ENCODE measurements around the gene NOD2. TPM values are rescaled to one million over a fixed set of nuclear protein-coding genes. Genes with fewer than 3 reads are reported as not detected.

The NOD2 gene
- total RNA-seq, 2 experiments from 2014 or later = 20.8 to 24.1 TPM

DNA sequence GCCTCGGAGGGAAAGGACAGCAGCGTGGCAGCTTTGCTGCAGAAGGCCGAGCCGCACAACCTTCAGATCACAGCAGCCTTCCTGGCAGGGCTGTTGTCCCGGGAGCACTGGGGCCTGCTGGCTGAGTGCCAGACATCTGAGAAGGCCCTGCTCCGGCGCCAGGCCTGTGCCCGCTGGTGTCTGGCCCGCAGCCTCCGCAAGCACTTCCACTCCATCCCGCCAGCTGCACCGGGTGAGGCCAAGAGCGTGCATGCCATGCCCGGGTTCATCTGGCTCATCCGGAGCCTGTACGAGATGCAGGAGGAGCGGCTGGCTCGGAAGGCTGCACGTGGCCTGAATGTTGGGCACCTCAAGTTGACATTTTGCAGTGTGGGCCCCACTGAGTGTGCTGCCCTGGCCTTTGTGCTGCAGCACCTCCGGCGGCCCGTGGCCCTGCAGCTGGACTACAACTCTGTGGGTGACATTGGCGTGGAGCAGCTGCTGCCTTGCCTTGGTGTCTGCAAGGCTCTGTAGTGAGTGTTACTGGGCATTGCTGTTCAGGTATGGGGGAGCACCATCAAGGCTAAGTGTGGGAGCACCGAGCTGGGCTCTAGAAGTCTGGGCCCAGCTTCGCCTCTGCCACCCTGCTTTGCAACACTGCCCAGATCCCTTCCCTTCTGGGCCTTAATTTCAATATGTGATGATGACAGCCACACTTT lies 18.6 kb downstream of the NOD2 start:
- no peak for DNase-seq
- no peak overlapping the region for H3K27ac Mint-ChIP-seq
- H3K36me3 Mint-ChIP-seq (ENCODE audit: low read depth) = peaks cover 83% of the 10 kb centered on the region
- no peak overlapping the region for H3K4me3 Mint-ChIP-seq
- H3K27me3 Mint-ChIP-seq = no peaks in the 10 kb centered on the region
- no peaks in the 10 kb centered on the region for H3K9me3 Mint-ChIP-seq
- CTCF ChIA-PET = no interaction called here
- peaks cover 39% of the 10 kb centered on the region for H3K4me1 Mint-ChIP-seq
- POLR2A ChIA-PET = interaction anchor here (1.6 kb wide), 1 partner anchor 27 kb away, joined by 4 read pairs; no protein-coding TSS in a partner anchor

DNA sequence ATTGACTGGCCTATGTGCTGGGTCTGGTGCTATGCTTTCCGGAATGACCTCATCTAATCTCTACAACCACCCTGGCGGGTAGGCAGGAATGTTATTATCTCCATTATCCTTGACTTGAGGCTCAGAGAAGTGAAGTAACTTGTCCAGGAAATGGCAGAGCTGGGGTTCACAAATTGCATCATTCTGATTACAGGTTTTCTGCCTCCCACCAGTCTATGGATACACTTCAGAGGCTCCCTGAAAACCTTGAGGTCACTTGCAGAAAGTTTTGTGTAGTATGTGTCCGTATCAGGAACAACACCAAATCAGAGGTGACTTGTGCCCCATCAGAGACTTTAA lies 19.1 kb downstream of the NOD2 start:
- DNase-seq = no peak
- no peaks in the 10 kb centered on the region for H3K9me3 Mint-ChIP-seq
- H3K27ac Mint-ChIP-seq = no peak overlapping the region
- peaks cover 36% of the 10 kb centered on the region for H3K4me1 Mint-ChIP-seq
- ChIA-PET CTCF (no interaction called here), POLR2A (interaction anchor here (1.6 kb wide), 1 partner anchor 27 kb away, joined by 4 read pairs; no protein-coding TSS in a partner anchor)
- no peak overlapping the region for H3K4me3 Mint-ChIP-seq
- peaks cover 83% of the 10 kb centered on the region for H3K36me3 Mint-ChIP-seq (ENCODE audit: low read depth)
- H3K27me3 Mint-ChIP-seq = no peaks in the 10 kb centered on the region

DNA sequence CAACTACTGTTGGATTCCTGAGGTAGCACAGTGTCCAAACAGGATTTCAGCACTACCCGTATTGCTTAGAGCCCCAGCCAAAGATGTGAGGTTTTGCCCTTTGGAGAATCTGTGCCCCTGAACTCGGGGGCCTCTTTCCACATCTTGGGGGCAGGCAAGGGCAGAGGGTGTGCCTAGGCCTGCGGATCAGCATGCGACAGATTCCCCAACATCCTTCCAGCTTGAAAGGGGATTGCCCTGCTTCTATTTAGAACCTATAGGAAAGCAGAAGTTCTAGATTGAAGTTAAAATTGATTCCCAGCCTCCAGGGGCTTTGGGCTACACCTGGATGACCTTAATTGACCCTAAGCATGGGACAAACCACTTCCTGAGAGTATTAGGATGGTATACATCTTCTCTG lies 19.6 kb downstream of the NOD2 start:
- H3K9me3 Mint-ChIP-seq = no peaks in the 10 kb centered on the region
- ChIA-PET CTCF (no interaction called here), POLR2A (no interaction called here)
- H3K4me3 Mint-ChIP-seq = no peak overlapping the region
- H3K27me3 Mint-ChIP-seq = no peaks in the 10 kb centered on the region
- H3K36me3 Mint-ChIP-seq (ENCODE audit: low read depth) = peaks cover 82% of the 10 kb centered on the region
- no peak overlapping the region for H3K27ac Mint-ChIP-seq
- peaks cover 34% of the 10 kb centered on the region for H3K4me1 Mint-ChIP-seq
- no peak for DNase-seq

DNA sequence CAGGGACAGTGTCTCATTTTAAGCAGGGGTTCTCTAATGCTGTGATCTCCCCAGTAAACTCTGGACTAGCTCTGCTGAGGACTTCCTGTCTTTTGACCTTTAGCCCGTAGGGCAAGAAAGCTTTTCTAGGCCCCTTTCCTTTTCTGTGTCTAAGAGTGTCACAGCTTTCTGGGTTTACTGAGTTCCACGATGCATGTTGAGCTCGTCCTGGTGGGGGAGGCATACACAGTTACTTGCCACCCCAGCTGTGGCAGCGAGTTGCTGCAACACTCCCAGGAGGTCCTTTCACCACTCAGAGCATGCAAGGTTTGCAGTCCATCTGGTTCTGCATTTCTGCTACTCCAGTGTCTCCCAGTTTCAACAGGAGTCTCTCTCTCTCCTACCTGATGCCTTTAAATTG lies 23.7 kb downstream of the NOD2 start:
- Mint-ChIP-seq H3K9me3 (no peaks in the 10 kb centered on the region), H3K36me3 (ENCODE audit: low read depth) (peaks cover 62% of the 10 kb centered on the region), H3K4me1 (peaks cover 19% of the 10 kb centered on the region), H3K4me3 (no peak overlapping the region), H3K27ac (no peak overlapping the region), H3K27me3 (no peaks in the 10 kb centered on the region)
- ChIA-PET POLR2A (interaction anchor here (1.0 to 1.5 kb wide), 2 partner anchors 14 to 51 kb away, joined by 3 to 6 read pairs; no protein-coding TSS in a partner anchor), CTCF (interaction anchor here (1.8 kb wide), 1 partner anchor 89 kb away, joined by 5 read pairs; no protein-coding TSS in a partner anchor)
- no peak for DNase-seq

DNA sequence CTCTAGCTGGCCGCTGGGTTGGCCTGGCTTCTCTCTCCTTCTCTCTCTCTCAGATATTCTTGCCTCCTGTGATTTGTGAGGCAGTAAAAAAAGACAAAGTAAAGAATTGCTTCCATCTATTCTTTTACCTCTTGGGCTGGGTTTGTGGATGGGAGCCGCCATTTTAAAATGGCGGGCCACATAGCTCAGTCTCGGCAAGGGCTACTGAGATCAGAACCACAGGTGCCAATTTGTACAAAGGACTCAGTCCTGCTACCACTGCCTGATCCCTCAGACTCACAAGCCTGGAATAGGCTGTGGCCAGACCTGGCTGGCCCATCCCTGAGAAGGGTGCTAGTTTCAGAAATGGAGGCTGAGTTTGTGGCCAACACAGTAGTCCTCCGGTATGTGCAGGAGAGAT lies 24.1 kb downstream of the NOD2 start:
- peaks cover 62% of the 10 kb centered on the region for H3K36me3 Mint-ChIP-seq (ENCODE audit: low read depth)
- H3K4me3 Mint-ChIP-seq = no peak overlapping the region
- peaks cover 18% of the 10 kb centered on the region for H3K4me1 Mint-ChIP-seq
- ChIA-PET POLR2A (interaction anchor here (0.8 to 1.0 kb wide), 2 partner anchors 14 to 51 kb away, joined by 3 read pairs; no protein-coding TSS in a partner anchor), CTCF (interaction anchor here (1.8 kb wide), 1 partner anchor 89 kb away, joined by 5 read pairs; no protein-coding TSS in a partner anchor)
- H3K27ac Mint-ChIP-seq = no peak overlapping the region
- no peaks in the 10 kb centered on the region for H3K27me3 Mint-ChIP-seq
- no peak for DNase-seq
- peaks cover 1% of the 10 kb centered on the region for H3K9me3 Mint-ChIP-seq

DNA sequence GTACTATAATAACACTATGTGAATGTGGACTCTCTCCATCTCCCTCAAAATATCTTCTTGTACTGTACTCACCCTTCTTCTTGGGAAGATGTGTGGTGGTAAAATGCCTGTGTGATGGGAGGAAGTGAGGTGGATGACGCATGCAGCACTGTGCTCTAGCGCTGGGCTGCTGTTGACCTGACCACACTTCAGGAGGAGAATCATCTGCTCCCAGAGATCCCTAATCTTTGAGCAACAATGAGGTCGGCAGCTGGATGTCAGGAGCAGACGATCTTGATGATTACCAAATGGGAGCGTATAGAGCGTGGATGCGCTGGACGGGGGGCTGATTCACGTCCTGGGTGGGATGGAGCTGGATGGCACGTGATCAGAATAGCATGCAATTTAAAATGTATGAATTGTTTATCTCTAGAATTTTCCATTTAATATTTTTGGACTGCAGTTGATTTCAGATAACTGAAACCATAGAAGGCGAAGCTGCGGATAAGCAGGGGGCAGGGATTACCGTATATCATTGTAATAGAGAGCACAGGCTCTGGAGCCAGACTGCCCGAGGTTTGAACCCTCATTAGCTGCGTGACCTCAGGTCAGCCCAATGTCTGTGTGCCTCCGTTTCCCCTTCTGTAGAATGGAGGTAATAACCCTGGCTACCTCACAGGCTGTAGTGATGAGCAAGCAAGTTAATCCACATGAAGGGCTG lies 24.8 kb downstream of the NOD2 start:
- POLR2A ChIA-PET = interaction anchor here (0.8 to 1.0 kb wide), 2 partner anchors 13 to 52 kb away, joined by 3 read pairs; no protein-coding TSS in a partner anchor
- Mint-ChIP-seq H3K27ac (no peak overlapping the region), H3K4me1 (peaks cover 16% of the 10 kb centered on the region), H3K27me3 (no peaks in the 10 kb centered on the region), H3K36me3 (ENCODE audit: low read depth) (peaks cover 67% of the 10 kb centered on the region), H3K4me3 (no peak overlapping the region), H3K9me3 (peaks cover 3% of the 10 kb centered on the region)
- DNase-seq = no peak
- CTCF ChIA-PET = no interaction called here

DNA sequence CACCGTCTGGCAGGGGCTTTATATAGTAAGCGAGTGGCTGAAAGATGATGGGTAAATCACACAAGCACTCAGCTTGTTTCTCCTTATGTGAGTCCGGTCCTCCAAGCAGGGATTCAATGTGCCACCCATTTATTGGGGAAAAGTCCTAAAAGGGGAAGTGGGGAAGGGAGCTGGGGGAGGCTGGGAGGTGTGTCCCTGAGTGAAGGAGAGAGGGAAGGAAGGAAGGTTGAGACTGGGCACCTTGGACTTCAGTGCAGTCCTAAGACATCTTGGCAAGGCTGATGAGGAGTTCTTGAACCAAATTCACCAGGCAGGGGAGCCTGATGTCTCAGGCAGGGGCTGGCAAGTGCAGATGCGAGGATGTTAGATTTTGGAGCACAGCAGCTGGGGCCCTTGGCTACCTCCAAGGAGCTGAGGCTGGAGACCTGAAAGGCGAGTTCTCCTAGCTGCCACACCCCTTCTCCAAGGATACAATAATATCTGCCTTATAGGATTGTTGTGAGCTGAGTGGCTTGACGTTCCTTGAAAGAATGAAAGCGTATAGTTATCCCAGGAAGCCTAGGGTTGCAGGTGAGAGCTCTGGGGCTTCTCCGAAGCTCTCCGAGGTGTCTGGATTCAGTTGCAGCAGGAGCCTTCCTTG lies 25.5 kb downstream of the NOD2 start:
- no peak overlapping the region for H3K27ac Mint-ChIP-seq
- H3K27me3 Mint-ChIP-seq = no peaks in the 10 kb centered on the region
- H3K9me3 Mint-ChIP-seq = peaks cover 8% of the 10 kb centered on the region
- peaks cover 18% of the 10 kb centered on the region for H3K4me1 Mint-ChIP-seq
- H3K4me3 Mint-ChIP-seq = no peak overlapping the region
- ChIA-PET POLR2A (no interaction called here), CTCF (interaction anchor here (1.2 kb wide), 1 partner anchor 23 kb away, joined by 4 read pairs; the partner anchor contains the start of gene CYLD)
- no peak for DNase-seq
- H3K36me3 Mint-ChIP-seq (ENCODE audit: low read depth) = peaks cover 71% of the 10 kb centered on the region

DNA sequence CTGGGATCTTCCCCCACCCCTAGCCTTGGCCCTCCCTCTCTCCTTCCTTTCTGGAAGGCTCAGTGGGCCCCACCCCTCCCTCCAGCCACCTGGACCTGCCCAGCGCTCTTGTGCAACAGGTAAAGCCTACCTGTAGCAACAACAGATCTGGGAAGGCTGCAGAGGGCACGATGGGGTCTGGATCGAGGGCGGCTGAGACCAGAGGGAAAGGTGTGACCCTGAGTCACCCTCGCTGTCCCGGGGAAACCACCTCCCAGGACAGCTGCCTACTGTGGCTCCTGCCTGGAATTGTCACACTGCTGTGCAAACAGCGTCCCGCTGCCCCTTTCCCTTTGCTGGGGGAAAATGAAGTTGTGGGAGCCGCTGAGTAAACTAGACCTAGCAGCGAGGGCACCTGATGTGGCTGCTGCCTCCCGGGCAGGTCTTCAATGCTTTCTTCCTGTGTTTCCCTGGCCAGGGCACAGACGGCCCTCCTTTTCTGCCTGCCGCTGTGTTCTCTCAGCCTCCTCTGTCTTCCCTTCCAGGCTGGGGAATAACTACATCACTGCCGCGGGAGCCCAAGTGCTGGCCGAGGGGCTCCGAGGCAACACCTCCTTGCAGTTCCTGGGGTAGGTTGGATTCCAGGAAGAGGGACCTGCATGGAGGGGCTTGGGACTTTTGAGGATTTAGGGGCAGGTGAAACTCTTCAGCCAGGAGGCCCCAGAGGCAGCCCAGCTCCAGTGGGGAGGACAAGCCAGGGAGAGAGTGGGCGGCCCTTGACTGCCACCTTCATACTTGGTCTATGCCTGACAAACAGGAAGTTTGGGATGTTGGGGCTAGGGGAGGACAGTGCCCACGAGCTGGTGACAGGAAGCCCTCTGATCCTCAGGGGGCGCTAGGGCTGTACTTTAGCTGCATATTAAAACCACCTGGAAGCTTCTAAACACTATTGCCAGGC lies 26.3 kb downstream of the NOD2 start:
- POLR2A ChIA-PET = interaction anchor here (1.1 to 1.6 kb wide), 2 partner anchors 9 to 22 kb away, joined by 3 to 7 read pairs; partner anchors contain the start of gene CYLD
- Mint-ChIP-seq H3K27me3 (no peaks in the 10 kb centered on the region), H3K36me3 (ENCODE audit: low read depth) (peaks cover 72% of the 10 kb centered on the region), H3K4me1 (peaks cover 22% of the 10 kb centered on the region), H3K9me3 (peaks cover 15% of the 10 kb centered on the region), H3K4me3 (no peak overlapping the region), H3K27ac (no peak overlapping the region)
- CTCF ChIA-PET = interaction anchor here (0.5 to 2.2 kb wide), 7 partner anchors 10 to 305 kb away, joined by 3 to 7 read pairs (median 4); partner anchors contain the start of gene CYLD
- no peak for DNase-seq

DNA sequence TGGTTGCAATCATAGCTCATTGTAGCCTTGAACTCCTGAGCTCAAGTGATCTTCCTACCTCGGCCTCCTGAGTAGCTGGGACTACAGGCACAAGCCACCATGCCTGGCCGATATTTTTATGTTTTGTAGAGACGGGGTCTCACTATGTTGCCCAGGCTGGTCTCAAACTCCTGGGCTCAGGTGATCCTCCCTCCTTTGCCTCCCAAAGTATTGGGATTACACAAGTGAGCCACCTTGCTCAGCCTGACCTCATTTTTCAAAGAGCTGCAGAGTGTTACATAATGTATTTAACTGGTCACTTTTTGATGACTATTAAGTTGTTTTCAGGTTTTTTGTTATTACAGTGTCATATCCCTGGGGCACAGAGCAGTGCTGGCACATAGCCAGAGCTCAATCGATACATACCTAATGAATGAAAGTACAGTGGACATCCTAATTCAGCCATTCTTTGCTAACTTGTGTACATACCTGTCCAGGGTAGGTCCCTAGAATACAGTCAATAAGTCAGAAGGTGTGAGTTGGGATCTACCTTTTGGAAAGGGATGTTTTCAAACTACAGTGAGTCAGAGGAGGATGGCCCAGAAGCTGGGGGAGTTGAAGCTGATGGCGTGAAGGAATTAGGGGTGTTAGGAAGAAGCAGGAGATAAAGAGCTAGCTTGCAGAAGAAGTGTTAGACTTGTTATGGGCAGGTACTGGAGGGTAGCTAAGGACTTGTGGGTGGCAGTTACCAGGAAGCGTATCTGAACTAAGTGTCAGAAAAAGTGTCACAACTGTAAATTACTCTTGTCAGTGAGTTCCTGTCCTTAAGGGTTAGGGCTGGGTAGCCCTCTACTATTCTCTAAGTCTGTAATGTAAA lies 28.4 kb downstream of the NOD2 start:
- CTCF ChIA-PET = interaction anchor here (2.0 to 2.2 kb wide), 2 partner anchors 10 to 55 kb away, joined by 4 to 7 read pairs; no protein-coding TSS in a partner anchor
- POLR2A ChIA-PET = interaction anchor here (1.2 to 1.6 kb wide), 2 partner anchors 12 to 20 kb away, joined by 3 to 7 read pairs; partner anchors contain the start of gene CYLD
- Mint-ChIP-seq H3K9me3 (peaks cover 15% of the 10 kb centered on the region), H3K4me3 (no peak overlapping the region), H3K27ac (no peak overlapping the region), H3K36me3 (ENCODE audit: low read depth) (peaks cover 73% of the 10 kb centered on the region), H3K4me1 (peaks cover 22% of the 10 kb centered on the region), H3K27me3 (no peaks in the 10 kb centered on the region)
- no peak for DNase-seq

DNA sequence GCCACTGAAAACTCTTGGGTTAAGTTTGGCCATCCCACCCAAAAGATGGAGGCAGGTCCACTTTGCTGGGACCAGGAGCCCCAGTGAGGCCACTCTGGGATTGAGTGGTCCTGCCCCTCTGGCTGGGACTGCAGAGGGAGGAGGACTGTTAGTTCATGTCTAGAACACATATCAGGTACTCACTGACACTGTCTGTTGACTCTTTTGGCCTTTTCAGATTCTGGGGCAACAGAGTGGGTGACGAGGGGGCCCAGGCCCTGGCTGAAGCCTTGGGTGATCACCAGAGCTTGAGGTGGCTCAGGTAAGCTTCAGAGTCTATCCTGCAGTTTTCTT lies 29.0 kb downstream of the NOD2 start:
- H3K36me3 Mint-ChIP-seq (ENCODE audit: low read depth) = peaks cover 72% of the 10 kb centered on the region
- no peak overlapping the region for H3K4me3 Mint-ChIP-seq
- H3K4me1 Mint-ChIP-seq = peaks cover 22% of the 10 kb centered on the region
- ChIA-PET POLR2A (interaction anchor here (1.2 kb wide), 1 partner anchor 13 kb away, joined by 3 read pairs; no protein-coding TSS in a partner anchor), CTCF (no interaction called here)
- peaks cover 15% of the 10 kb centered on the region for H3K9me3 Mint-ChIP-seq
- no peak overlapping the region for H3K27ac Mint-ChIP-seq
- no peaks in the 10 kb centered on the region for H3K27me3 Mint-ChIP-seq
- DNase-seq = no peak

DNA sequence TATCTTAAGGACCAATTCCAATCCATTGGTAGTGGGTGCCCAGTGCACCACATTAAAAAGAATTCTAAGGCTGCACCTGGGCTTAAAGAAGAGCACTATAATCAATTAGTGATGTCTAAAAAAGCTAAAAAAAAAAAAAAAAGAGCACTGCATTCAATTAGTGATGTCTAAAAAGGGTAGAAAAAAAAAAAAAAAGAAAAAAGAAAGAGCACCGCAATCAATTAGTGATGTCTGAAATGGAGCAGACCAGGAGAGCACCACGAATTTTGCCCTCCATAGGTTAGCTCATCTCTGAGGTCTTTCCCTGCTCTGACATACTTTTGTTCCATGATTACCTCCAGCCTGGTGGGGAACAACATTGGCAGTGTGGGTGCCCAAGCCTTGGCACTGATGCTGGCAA lies 29.6 kb downstream of the NOD2 start:
- ChIA-PET CTCF (no interaction called here), POLR2A (no interaction called here)
- Mint-ChIP-seq H3K27ac (no peak overlapping the region), H3K36me3 (ENCODE audit: low read depth) (peaks cover 73% of the 10 kb centered on the region), H3K4me3 (no peak overlapping the region), H3K4me1 (peaks cover 18% of the 10 kb centered on the region), H3K9me3 (peaks cover 15% of the 10 kb centered on the region), H3K27me3 (no peaks in the 10 kb centered on the region)
- no peak for DNase-seq

Data from activated CD4-positive, alpha-beta memory T cell treated with anti-CD3 and anti-CD28 coated beads, Interleukin-2, amount 10 ng/mL, durations not matched to agents 7 days and 5 days (primary cell).